ENCODE results near the gene EIF2AK3.

EIF2AK3 gene

DNA sequence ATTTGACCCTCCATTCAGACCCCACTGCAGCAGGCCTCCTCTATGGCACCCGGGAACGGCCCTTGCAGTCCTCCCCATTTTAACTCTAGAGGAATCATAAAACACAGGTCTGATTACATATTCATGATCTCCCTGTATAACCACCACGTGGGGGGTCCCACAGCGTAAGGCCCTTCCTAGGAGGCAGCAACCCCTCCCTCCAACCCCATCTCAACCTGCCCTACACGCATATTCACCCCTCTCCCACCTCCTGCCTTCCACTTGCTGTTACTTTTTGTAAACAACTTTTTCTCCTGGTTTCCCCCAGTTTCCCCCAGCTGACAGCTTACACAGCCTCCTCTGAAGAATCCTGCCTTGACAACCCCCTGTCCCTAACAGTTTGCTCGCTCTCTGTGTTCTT, 89.6 kb downstream of the EIF2AK3 start:
- DNase-seq, result no peak

DNA sequence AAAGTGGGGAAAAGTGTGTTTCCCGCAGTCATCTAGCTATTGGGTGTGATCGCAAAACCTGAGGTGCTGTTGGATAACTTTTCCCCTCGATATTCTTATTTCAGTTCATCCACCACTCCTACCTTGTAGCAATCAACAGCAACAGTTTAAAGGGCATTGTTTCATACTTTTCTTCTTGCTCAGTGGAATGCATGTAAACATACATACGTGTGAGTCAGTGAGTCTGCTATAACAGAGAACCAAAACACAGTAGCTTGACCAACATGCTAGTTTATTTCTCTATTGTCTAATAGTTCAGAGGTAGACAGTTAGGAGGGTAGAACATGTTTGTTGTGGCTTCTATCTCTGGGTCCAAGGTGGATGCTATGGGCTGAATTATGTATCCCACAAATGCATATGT, 97.2 kb downstream of the EIF2AK3 start:
- DNase-seq, result no peak

DNA sequence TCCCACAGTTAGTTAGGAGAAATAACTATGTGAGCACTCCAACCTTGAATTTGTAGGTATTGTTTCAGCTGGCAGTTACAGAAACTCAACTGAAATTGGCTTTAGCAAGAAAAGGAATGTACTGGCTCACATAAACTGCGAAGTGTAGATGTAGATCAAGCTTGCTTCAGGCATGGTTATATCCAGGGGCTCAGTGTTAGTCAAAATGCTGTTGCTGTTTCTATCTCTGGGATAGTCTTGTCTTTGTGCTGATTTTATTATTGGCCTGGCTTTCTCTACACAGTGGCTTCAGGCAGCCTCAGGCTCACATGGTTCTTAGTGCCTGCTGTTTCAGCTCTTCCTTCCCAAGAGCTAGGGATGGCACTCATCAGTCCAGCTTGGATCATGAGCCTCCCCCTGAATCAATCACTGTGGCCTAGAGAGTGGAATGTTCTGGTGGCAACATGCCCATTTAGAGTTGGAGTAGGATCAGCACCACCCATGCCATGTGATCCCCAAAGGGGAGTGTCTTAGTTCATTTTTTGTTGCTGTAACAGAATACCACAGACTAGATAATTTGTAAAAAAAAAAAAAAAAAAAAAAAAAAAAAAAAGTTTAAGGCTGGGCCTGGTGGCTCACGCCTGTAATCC, 105.7 kb downstream of the EIF2AK3 start:
- DNase-seq, result no peak

DNA sequence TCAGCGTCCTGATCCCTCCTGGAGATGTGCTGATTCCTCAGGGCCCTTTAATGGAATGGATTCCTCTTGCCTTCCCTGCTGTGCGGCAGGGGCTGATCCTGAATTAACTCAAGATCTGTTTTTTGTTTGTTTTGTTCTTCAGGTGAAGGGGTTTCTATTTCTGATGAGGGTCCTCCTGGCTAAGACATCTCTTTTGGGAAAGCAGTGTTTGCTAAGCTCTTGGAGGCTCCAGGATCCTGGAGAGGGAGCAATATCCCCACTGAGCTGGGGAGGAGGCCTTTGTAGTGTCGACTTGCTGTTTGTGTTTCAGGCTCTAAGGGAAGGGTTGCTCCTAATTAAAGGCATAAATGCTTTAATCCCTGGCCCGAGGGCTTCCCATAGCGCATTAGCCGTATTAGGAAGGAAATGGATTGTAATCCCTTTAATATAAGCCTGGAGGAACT, 109.5 kb downstream of the EIF2AK3 start:
- no peak for DNase-seq
